K562 (cell line): ENCODE data around the gene MACF1. TPM values are rescaled to one million over a fixed set of nuclear protein-coding genes. Genes with fewer than 3 reads are reported as not detected.

ENCODE experiments used
- ATAC-seq: fragments of 200-7000 bp; cut with Tn5 transposase; 3 replicates; pipeline ENCODE4 v1.9.1; 2020; ENCODE audit warnings: moderate library complexity
- BruUV-seq: library from RNA; stranded (reverse); fragments of 400-500 nt; replicated peaks from 2 replicates; lab custom pipeline; 2021; lab: Mats Ljungman, UMichigan
- CTCF ChIA-PET: fragments of 300-600 bp; formaldehyde crosslinking; extraction: SDS; loops from one replicate; lab custom pipeline; 2021; ENCODE audit warnings: low intra/inter-chr PET ratio; lab: Yijun Ruan, JAX
- POLR2A ChIA-PET: fragments of 300-600, 350-650 bp; sonication (Branson Sonifier 250); formaldehyde crosslinking; extraction: SDS; loops from one replicate; lab custom pipeline; 2021; ENCODE audit warnings: antibody characterized with exemption, inconsistent platforms; lab: Yijun Ruan, JAX
- DNase-seq, 4 experiments: peaks; one replicate each; pipeline versions ENCODE4 v3.0.0 to v3.0.0-alpha.2; 2011 to 2018; ENCODE audit warnings: low spot score in 3 of 4, mixed read lengths in 3 of 4; ENCODE audit errors: extremely low read depth in 1 of 4
- FAIRE-seq: peaks from 2 replicates; lab custom pipeline; 2011; peaks lifted over from hg19 to GRCh38; lab: Jason Lieb, UNC
- H2AFZ ChIP-seq: 2 replicates; pipeline ENCODE4 v1.6.0; 2011; ENCODE audit warnings: low read depth, low read length, control low read depth, inconsistent platforms
- H3K27ac ChIP-seq: fragments of 200-600 bp; 3 replicates; pipeline ENCODE4 v1.8.0; 2011; ENCODE audit warnings: low read depth, mild to moderate bottlenecking, control low read depth, inconsistent platforms, low read length, moderate library complexity, mixed read lengths; ENCODE audit errors: extremely low read depth
- H3K27me3 ChIP-seq, 2 experiments: fragments of 300-600 bp in 1 of 2; 2 replicates in 1 of 2; 3 replicates in 1 of 2; pipeline versions ENCODE4 v1.6.0 to v1.8.0; 2011; ENCODE audit warnings: inconsistent platforms in 2 of 2, low read length in 2 of 2, mild to moderate bottlenecking in 1 of 2, mixed read lengths in 1 of 2, moderate library complexity in 1 of 2; ENCODE audit not compliant: control insufficient read depth in 2 of 2, insufficient read depth in 2 of 2
- H3K36me3 ChIP-seq: fragments of 300-600 bp; 3 replicates; pipeline ENCODE4 v1.8.0; 2011; ENCODE audit warnings: mild to moderate bottlenecking, low read length, inconsistent platforms; ENCODE audit not compliant: control insufficient read depth, insufficient read depth
- H3K4me1 ChIP-seq, 2 experiments: fragments of 200-600 bp in 1 of 2; replicated peaks in 1 of 2; 2 replicates in 1 of 2; 3 replicates in 1 of 2; pipeline versions ENCODE4 v1.5.1 to v1.8.0; 2011; ENCODE audit warnings: inconsistent platforms in 2 of 2, low read length in 2 of 2, mild to moderate bottlenecking in 1 of 2, mixed read lengths in 1 of 2, moderate library complexity in 1 of 2; ENCODE audit not compliant: control insufficient read depth in 2 of 2, insufficient read depth in 2 of 2
- H3K4me2 ChIP-seq: 2 replicates; pipeline ENCODE4 v1.6.1; 2011; ENCODE audit warnings: low read length, control low read depth, inconsistent platforms, mixed read lengths; ENCODE audit not compliant: insufficient read depth
- H3K4me3 ChIP-seq: fragments of 200-600 bp; sonication (generic), shearing (Covaris generic); 2 replicates; pipeline ENCODE4 v1.5.1; 2016; ENCODE audit warnings: control low read depth, inconsistent platforms
- H3K79me2 ChIP-seq: fragments of 200-600 bp; 3 replicates; pipeline ENCODE4 v1.8.0; 2011; ENCODE audit warnings: low read length, inconsistent platforms; ENCODE audit not compliant: control insufficient read depth, insufficient read depth
- H3K9ac ChIP-seq, 2 experiments: 2 replicates each; pipeline versions ENCODE4 v1.6.0 to v1.6.1; 2011; ENCODE audit warnings: low read depth in 2 of 2, low read length in 2 of 2, control low read depth in 1 of 2, inconsistent platforms in 1 of 2, mild to moderate bottlenecking in 1 of 2, mixed read lengths in 1 of 2; ENCODE audit not compliant: insufficient read depth in 1 of 2
- H3K9me1 ChIP-seq: one replicate; pipeline ENCODE4 v1.6.0; 2011; ENCODE audit warnings: inconsistent platforms, mild to moderate bottlenecking, low read length, moderate library complexity; ENCODE audit not compliant: control insufficient read depth, insufficient read depth
- H3K9me3 ChIP-seq: replicated peaks from 2 replicates; pipeline ENCODE4 v1.5.1; 2011; ENCODE audit warnings: low read depth, low read length, inconsistent platforms; ENCODE audit not compliant: control insufficient read depth, insufficient read depth
- H4K20me1 ChIP-seq: replicated peaks from 2 replicates; pipeline ENCODE4 v1.6.1; 2011; ENCODE audit warnings: low read length, inconsistent platforms, mixed read lengths; ENCODE audit not compliant: control insufficient read depth, insufficient read depth
- ARID2 ChIP-seq: fragments of 450-650 bp; IDR thresholded peaks from 2 replicates; pipeline ENCODE4 v1.6.1; 2017; ENCODE audit warnings: antibody characterized with exemption, mild to moderate bottlenecking
- CCAR2 ChIP-seq: fragments of 200-400 bp; formaldehyde crosslinking; IDR thresholded peaks from 2 replicates; pipeline ENCODE4 v1.6.1; 2017; ENCODE audit warnings: mild to moderate bottlenecking, low read depth, low read length
- HMGXB4 ChIP-seq: sonication (generic); formaldehyde crosslinking; IDR thresholded peaks from 2 replicates; pipeline ENCODE4 v1.8.1; 2023; ENCODE audit warnings: mild to moderate bottlenecking, missing genetic modification reagents
- HNRNPUL1 ChIP-seq: fragments of 200-400 bp; formaldehyde crosslinking; IDR thresholded peaks from 2 replicates; pipeline ENCODE4 v1.6.1; 2017; ENCODE audit warnings: low read length
- KAT8 ChIP-seq: fragments of 450-650 bp; IDR thresholded peaks from 2 replicates; pipeline ENCODE4 v1.6.1; 2016; ENCODE audit warnings: low read depth, mild to moderate bottlenecking
- LCOR ChIP-seq: sonication (generic); formaldehyde crosslinking; IDR thresholded peaks from 2 replicates; pipeline ENCODE4 v1.8.0; 2022; ENCODE audit warnings: mild to moderate bottlenecking, missing genetic modification reagents
- NCOA6 ChIP-seq: fragments of 450-650 bp; IDR thresholded peaks from 2 replicates; pipeline ENCODE4 v1.6.1; 2017; ENCODE audit warnings: mild to moderate bottlenecking
- NFE2L1 ChIP-seq: fragments of 450-650 bp; IDR thresholded peaks from 2 replicates; pipeline ENCODE4 v1.6.1; 2016; ENCODE audit warnings: missing genetic modification characterization, low read depth, mild to moderate bottlenecking, missing compliant biosample characterization, moderate library complexity, borderline replicate concordance
- NR4A1 ChIP-seq, 2 experiments: fragments of 250-450 bp in 1 of 2; fragments of 450-650 bp in 1 of 2; sonication (Bioruptor Pico) in 1 of 2; IDR thresholded peaks; 2 replicates each; pipeline versions ENCODE4 v1.4.0 to v1.6.1; 2016 to 2020; ENCODE audit warnings: mild to moderate bottlenecking in 2 of 2, missing compliant biosample characterization in 1 of 2, missing genetic modification characterization in 1 of 2, moderate library complexity in 1 of 2
- RCOR1 ChIP-seq, 2 experiments: IDR thresholded peaks; 2 replicates each; pipeline ENCODE4 v1.6.1; 2012; ENCODE audit warnings: low read depth in 2 of 2, low read length in 2 of 2, borderline replicate concordance in 1 of 2, improper control_type of control experiment in 1 of 2
- RUNX1 ChIP-seq: sonication (generic); IDR thresholded peaks from 2 replicates; pipeline ENCODE4 v1.6.1; 2016; ENCODE audit warnings: antibody characterized with exemption, low read depth
- SAFB ChIP-seq: fragments of 200-400 bp; formaldehyde crosslinking; IDR thresholded peaks from 2 replicates; pipeline ENCODE4 v1.6.1; 2017; ENCODE audit warnings: low read depth, low read length, borderline replicate concordance
- TRIM28 ChIP-seq: fragments of 450-650 bp; IDR thresholded peaks from 2 replicates; pipeline ENCODE4 v1.6.1; 2017
- ZNF318 ChIP-seq, 2 experiments: fragments of 450-650 bp; IDR thresholded peaks; 2 replicates each; pipeline ENCODE4 v1.6.1; 2016; ENCODE audit warnings: mild to moderate bottlenecking in 2 of 2, borderline replicate concordance in 1 of 2, low read depth in 1 of 2, moderate library complexity in 1 of 2
- WGBS: fragments of 100-300 bp; shearing (Covaris generic); methylation state at CpG from one replicate; pipeline ENCODE4 v1.1.6; 2016; ENCODE audit warnings: low coverage, mixed read lengths; ENCODE audit not compliant: insufficient coverage; ENCODE audit errors: missing lambda C conversion rate; 5-methylcytosine and 5-hydroxymethylcytosine counted together
- in situ Hi-C: fragments of 300-500 bp; cut with MboI; formaldehyde crosslinking; loops from 4 replicates; pipeline ENCODE4 v1.15.0; 2018; ENCODE audit warnings: inconsistent platforms, mixed read lengths
- intact Hi-C: fragments of 100-400 bp; cut with micrococcal nuclease; formaldehyde crosslinking; loops from 2 replicates; pipeline ENCODE4 v1.14.2; 2022
- polyA plus RNA-seq, 8 experiments: library from polyadenylated mRNA; depleted of rRNA in 4 of 8; stranded (reverse) in 5 of 8; unstranded in 3 of 8; fragments of >200 nt; fragmentation: Nextera tagmentation in 2 of 8; fragmentation: Illumina TruSeq in 1 of 8; extraction: Ambion mirVana in 2 of 8; extraction: Trizol in 1 of 8; gene quantifications; 2 replicates each; pipeline versions ENCODE4 v1.2.1 to v1.2.3, GENCODE V29; 2011 to 2014; ENCODE audit warnings: inconsistent platforms in 1 of 8, missing spikeins in 1 of 8
- total RNA-seq, 7 experiments: library from RNA; depleted of rRNA in 6 of 7; stranded (reverse); fragments of >200 nt in 6 of 7; fragmentation: Illumina TruSeq in 2 of 7; extraction: Trizol in 2 of 7; gene quantifications; 2 replicates each; pipeline versions ENCODE4 v1.2.1 to v1.2.3, GENCODE V29; 2011 to 2021; ENCODE audit warnings: low replicate concordance in 1 of 7

The MACF1 gene
- total and polyA plus RNA-seq, 9 of the 15 experiments (the other 6 are each of a cell fraction or from before 2014, with no cell fraction given) = 13.2 to 232 (median 112) TPM

GRCh38 chr1:39404876-39405275 lies 200.4 kb downstream of the MACF1 start:
- CTCF ChIA-PET = no interaction called here
- peaks cover 21% of the 10 kb centered on the region for H3K79me2 ChIP-seq

More at GRCh38 chr1:39404876-39405275, 200.4 kb downstream of the MACF1 start:
- POLR2A ChIA-PET = interaction anchor here (1.3 to 2.8 kb wide), 3 partner anchors 10 to 17 kb away, joined by 3 to 11 read pairs (median 6); no protein-coding TSS in a partner anchor
- Histone ChIP-seq H4K20me1 (no peaks in the 10 kb centered on the region; the same call in 1 of the 2 replicates), H3K4me1 (peaks cover 15 to 21% of the 10 kb centered on the region in 2 experiments; a peak in 4 of 5 replicates), H3K27me3 (no peaks in the 10 kb centered on the region), H3K27ac (no peak overlapping the region), H3K36me3 (no peaks in the 10 kb centered on the region; the same call in 2 of the 3 replicates), H2AFZ (no peak overlapping the region), H3K9ac (no peak overlapping the region), H3K4me3 (no peak overlapping the region), H3K9me1 (no peaks in the 10 kb centered on the region), H3K4me2 (no peak overlapping the region), H3K9me3 (no peaks in the 10 kb centered on the region)
- 64% methylated on average over 3 of the region's 3 CpGs for WGBS
- DNase-seq (no peak), FAIRE-seq (no peak), ATAC-seq (no peak)
- TF ChIP-seq HNRNPUL1 (no peak), ARID2 (no peak), ZNF318 (IDR thresholded peaks at IDR 0.05; ENCODE audit: borderline replicate concordance in 1 of 2, low read depth in 1 of 2) (no peak), RCOR1 (IDR thresholded peaks at IDR 0.05; ENCODE audit: borderline replicate concordance in 1 of 2, low read depth in 2 of 2, low read length in 2 of 2) (no peak), NFE2L1 (tag) (no peak), NR4A1 (CRISPR knock-in tag; IDR thresholded peaks at IDR 0.05) (no peak), NR4A1 (tag; IDR thresholded peaks at IDR 0.05) (no peak), SAFB (no peak), LCOR (CRISPR knock-in tag) (no peak), HMGXB4 (no peak), CCAR2 (no peak), KAT8 (no peak), RUNX1 (no peak), TRIM28 (no peak), NCOA6 (no peak)
- in situ Hi-C loops (no loop called here), intact Hi-C loops (loop anchor here (10.0 kb wide), 1 partner anchor 210 kb away; no protein-coding TSS in a partner anchor)
- no TSS peak for BruUV-seq
